Stimulated activated CD4-positive, alpha-beta T cell treated with anti-CD3 and anti-CD28 coated beads, Interleukin-1b, Interleukin-23, amount 100 ng/mL, for 4 hours (primary cell): ENCODE results near the gene C1orf159.
"Not testable (repeated sequence)": the region's sequence is repeated elsewhere in the genome, so short reads cannot be mapped to it uniquely, and the experiment has no call there.

Source experiments
- DNase-seq, 2 donors: peaks; one replicate each; pipeline ENCODE4 v3.0.0-alpha.2; 2020; ENCODE audit warnings: low read depth in 2 of 2

C1orf159 gene

GRCh38 chr1:1067284-1067859, 48.5 kb downstream of the C1orf159 start:
- DNase-seq = no peak

- DNase-seq = no peak
These were observed 49.2 kb downstream of the C1orf159 start for GRCh38 chr1:1066403-1067283.

- DNase-seq = not testable (repeated sequence)
These were observed 50.0 kb downstream of the C1orf159 start for GRCh38 chr1:1065940-1066304.

DNA sequence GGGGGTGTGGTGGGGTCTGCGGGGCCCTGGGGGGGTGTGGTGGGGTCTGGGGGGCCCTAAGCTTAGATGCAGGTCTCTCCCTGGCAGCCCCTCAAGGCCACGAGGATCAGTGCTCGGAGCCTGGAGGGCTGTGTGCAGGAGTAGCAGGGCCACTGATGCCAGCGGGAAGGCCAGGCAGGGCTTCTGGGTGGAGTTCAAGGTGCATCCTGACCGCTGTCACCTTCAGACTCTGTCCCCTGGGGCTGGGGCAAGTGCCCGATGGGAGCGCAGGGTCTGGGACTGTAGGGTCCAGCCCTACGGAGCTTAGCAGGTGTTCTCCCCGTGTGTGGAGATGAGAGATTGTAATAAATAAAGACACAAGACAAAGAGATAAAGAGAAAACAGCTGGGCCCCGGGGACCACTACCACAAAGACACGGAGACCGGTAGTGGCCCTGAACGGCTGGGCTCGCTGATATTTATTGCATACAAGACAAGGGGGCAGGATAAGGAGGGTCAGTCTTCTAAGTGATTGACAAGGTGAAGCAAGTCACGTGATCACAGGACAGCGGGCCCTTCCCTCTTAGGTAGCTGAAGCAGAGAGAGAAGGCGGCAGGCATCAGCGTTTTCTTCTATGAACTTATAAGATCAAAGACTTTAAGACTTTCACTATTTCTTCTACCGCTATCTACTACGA, 50.5 kb downstream of the C1orf159 start:
- no peak for DNase-seq

DNA sequence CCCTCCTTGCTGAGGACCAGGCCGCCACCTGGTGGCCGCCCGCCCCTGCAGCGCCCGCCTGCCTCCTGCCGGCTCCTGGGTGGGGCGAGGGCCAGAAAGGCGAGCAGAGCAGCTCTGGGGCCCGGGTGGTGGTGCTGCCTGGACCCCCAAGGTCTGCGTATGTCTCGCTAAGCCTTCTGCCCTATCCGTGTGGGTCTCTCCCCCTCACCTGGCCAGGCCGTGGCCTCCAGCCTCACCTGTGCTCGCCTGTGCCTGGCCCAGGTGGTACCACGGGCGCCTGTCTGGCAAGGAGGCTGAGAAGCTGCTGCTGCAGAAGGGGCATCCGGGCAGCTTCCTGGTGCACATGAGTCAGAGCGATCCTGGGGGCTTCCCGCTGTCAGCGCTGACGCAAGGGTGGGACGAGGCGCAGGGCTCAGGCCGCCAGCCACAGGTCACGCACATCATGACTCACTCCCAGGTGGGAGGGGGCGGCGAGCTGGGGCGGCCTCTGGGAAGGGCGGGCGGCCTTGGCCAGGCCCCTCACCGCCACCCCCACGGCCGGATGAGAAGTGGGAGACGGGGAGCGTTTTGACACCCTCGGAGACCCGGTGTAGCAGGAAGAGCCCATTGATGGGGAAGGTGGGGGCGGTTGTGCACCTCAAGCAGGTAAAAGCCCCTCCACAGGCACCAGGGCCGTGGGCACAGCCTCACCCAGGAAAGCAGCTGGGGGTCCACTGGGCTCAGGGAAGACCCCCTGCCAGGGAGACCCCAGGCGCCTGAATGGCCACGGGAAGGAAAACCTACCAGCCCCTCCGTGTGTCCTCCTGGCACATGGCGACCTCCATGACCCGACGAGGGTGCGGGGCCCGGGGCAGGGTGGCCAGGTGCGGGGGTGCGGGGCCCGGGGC, 51.7 kb downstream of the C1orf159 start:
- peak; percentile 83 to 85 for DNase-seq

GRCh38 chr1:1063261-1063944, 52.5 kb downstream of the C1orf159 start:
- no peak for DNase-seq

- DNase-seq = no peak
These were observed 53.3 kb downstream of the C1orf159 start for GRCh38 chr1:1062348-1063163.

DNA sequence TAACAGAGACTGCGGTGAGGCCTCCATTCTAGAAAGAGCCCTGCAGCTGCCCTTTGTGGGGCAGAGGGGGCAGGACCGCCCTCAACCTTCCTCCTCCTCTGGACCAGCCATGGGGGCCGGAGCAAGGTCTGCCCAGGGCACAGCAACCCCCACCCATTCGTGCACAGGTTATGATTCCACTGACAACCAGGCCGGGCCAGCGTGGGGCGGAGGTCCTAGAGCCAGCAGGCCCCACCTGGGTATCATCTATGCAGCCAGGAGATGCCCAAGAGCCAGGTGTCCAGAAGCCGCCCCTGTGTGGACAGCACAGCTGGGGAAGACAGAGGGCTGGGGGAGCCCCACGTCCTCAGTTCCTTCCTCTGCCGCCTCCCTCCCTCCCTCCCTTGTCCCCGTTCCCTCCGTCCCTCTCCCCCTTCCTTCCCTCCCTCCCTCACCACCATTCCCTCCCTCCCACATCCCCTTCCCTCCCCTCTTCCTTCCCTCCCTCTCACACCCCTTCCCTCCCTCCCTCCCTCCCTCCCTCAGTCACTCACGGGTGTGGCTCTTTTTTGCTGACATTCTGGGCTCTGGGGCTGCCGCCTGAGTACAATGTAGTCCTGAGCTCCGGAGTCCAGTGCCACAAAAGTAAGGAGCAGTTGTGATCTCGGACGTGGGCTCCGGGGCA, 54.1 kb downstream of the C1orf159 start:
- no peak for DNase-seq

GRCh38 chr1:1060281-1061000, 55.4 kb downstream of the C1orf159 start:
- DNase-seq = no peak

- peak; percentile 91 to 96 for DNase-seq
These were observed 56.2 kb downstream of the C1orf159 start for GRCh38 chr1:1059494-1060280.

DNA sequence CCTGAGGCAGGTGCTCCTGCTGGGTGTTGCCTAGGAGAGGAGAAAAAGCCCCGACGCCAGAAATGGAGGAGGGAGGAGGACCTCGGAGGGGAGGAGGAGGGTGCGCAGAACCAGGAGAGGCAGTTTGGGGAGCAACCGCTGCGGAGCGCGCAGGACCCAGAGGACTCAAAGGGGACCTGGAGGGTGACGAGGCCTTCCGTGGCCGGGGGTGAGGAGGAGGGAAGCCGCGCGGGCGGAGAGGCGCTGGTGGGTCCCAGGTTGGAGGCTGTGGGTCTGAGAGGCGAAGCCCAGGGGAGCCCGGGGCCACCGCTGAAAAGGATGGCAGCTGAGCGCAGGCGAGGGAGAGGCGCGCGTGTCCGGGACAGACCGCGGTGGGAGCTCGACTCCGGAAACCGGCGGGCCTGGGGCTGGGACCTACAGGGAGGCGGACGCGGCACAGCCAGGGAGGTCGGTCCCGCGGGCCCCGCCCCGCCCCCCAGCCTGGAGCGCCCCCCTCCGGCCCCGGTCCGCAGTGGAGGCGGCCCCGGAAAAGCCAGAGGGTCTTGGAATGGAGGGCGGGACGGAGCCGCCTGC, 56.9 kb downstream of the C1orf159 start:
- peak in 1 of 2 donors; percentile 22 for DNase-seq

GRCh38 chr1:1058088-1058905, 57.6 kb downstream of the C1orf159 start:
- no peak for DNase-seq

DNA sequence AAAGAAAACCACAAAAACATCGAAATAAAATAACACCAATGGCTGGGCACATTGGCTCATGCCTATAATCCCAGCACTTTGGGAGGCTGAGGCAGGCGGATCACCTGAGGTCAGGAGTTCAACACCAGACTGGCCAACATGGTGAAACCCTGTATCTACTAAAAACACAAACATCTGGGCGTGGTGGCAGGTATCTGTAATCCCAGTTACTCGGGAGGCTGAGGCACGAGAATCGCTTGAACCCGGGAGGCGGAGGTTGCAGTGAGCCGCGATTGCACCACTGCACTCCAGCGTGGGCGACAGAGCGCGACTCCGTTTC, 58.2 kb downstream of the C1orf159 start:
- not testable (repeated sequence) for DNase-seq

DNA sequence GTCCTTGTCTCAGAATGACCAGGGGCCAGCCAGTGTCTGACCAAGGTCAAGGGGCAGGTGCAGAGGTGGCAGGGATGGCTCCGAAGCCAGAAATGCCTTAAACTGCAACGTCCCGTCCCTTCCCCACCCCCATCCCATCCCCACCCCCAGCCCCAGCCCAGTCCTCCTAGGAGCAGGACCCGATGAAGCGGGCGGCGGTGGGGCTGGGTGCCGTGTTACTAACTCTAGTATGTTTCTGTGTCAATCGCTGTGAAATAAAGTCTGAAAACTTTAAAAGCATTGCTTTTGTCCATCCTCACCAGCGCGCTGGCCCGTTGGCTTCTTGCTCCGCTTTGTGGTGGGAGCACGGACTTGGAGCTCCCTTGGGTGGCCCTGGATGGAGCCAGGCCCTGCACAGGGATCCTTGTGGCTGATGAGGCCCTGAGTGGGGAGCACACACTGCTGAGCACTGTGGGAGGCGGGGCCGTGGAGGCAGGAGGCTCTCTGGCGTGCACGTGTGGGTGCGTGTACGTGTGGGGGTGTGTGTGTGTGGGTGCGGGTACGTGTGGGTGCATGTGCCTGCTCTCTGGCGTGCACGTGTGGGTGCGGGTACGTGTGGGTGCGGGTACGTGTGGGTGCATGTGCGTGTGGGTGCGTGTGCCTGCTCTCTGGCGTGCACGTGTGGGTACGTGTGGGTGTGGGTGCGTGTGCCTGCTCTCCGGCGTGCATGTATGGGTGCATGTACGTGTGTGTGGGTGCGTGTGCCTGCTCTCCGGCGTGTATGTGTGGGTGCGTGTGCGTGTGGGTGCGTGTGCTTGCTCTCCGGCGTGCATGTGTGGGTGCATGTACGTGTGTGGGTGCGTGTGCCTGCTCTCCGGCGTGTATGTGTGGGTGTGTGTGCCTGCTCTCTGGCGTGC, 59.8 kb downstream of the C1orf159 start:
- no peak for DNase-seq

DNA sequence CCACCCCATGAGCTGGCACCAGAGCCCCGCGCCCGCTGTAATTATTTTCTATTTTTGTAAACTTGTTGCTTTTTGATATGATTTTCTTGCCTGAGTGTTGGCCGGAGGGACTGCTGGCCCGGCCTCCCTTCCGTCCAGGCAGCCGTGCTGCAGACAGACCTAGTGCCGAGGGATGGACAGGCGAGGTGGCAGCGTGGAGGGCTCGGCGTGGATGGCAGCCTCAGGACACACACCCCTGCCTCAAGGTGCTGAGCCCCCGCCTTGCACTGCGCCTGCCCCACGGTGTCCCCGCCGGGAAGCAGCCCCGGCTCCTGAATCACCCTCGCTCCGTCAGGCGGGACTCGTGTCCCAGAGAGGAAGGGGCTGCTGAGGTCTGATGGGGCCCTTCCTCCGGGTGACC, 60.9 kb downstream of the C1orf159 start:
- DNase-seq = no peak

GRCh38 chr1:1054099-1054700, 61.7 kb downstream of the C1orf159 start:
- DNase-seq = no peak
